Measurements from ENCODE around the gene MFF.
A peak's percentile ranks its signal among the peaks of the same experiment; 100 is the strongest.

Gene MFF

GRCh38 chr2:227406177-227407031, 81.4 kb downstream of the MFF start:
- peak; percentile 85 for DNase-seq (ENCODE audit: low spot score)

Data from hepatic stellate cell (primary cell).